AG04450 (cell line): ENCODE data around the gene OR52B2. TPM values are rescaled to one million over a fixed set of nuclear protein-coding genes. Genes with fewer than 3 reads are reported as not detected.
"Not testable (repeated sequence)": the region's sequence is repeated elsewhere in the genome, so short reads cannot be mapped to it uniquely, and the experiment has no call there.

ENCODE experiments used
- CTCF ChIA-PET: fragments of 300-600, 350-600 bp; formaldehyde crosslinking; extraction: SDS; loops from one replicate; lab custom pipeline; 2022; ENCODE audit warnings: antibody characterized with exemption, inconsistent platforms; lab: Charles Lee
- POLR2A ChIA-PET: fragments of 350-600 bp; formaldehyde crosslinking; extraction: SDS; loops from one replicate; lab custom pipeline; 2021; ENCODE audit warnings: antibody characterized with exemption, inconsistent platforms; lab: Yijun Ruan, JAX
- DNase-seq: peaks from one replicate; pipeline ENCODE4 v3.0.0-alpha.2; 2011; ENCODE audit warnings: low read depth, low spot score
- H3K27ac ChIP-seq: one replicate; pipeline ENCODE4 v1.5.1; 2012; ENCODE audit warnings: low read depth, low read length, control low read depth
- H3K27me3 ChIP-seq: one replicate; pipeline ENCODE4 v1.6.0; 2012; ENCODE audit warnings: low read length; ENCODE audit not compliant: control insufficient read depth, insufficient read depth
- H3K4me3 ChIP-seq: 2 replicates; pipeline ENCODE4 v1.5.1; 2011; ENCODE audit warnings: mild to moderate bottlenecking, low read depth, low read length, control low read depth
- H3K9me3 ChIP-seq: 2 replicates; pipeline ENCODE4 v1.5.1; 2012; ENCODE audit warnings: low read length; ENCODE audit not compliant: control insufficient read depth, insufficient read depth
- polyA plus RNA-seq: library from polyadenylated mRNA; depleted of rRNA; stranded (reverse); fragments of >200 nt; gene quantifications from 2 replicates; pipeline ENCODE4 v1.2.3, GENCODE V29; 2011
- TF ChIP-seq, protein P1 (sequence below): IDR thresholded peaks from 2 replicates; pipeline ENCODE4 v1.5.1; 2011; ENCODE audit warnings: low read depth, low read length, control low read depth, inconsistent platforms

Gene OR52B2
- polyA plus RNA-seq, 1 experiment, result not detected

DNA sequence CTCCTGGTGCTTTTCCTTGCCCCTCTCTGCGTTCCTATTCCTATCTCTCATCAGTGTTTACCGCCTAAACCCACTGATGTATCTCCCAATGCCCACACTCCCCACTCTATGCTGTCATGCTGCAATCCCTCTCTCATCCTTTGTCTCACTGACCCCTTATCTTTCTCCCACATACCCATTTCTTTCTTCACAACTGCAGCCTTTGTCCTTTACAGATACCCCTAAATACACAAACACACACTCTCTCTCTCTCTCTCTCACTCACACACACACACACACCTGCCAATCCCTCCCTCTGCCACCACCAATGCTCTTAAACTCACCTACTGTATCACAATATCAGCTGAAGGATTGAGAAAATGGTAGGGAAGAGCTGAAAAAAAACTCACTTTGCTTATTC is 5.3 kb upstream of the OR52B2 start:
- no peak for DNase-seq
- TF ChIP-seq, protein P1, sequence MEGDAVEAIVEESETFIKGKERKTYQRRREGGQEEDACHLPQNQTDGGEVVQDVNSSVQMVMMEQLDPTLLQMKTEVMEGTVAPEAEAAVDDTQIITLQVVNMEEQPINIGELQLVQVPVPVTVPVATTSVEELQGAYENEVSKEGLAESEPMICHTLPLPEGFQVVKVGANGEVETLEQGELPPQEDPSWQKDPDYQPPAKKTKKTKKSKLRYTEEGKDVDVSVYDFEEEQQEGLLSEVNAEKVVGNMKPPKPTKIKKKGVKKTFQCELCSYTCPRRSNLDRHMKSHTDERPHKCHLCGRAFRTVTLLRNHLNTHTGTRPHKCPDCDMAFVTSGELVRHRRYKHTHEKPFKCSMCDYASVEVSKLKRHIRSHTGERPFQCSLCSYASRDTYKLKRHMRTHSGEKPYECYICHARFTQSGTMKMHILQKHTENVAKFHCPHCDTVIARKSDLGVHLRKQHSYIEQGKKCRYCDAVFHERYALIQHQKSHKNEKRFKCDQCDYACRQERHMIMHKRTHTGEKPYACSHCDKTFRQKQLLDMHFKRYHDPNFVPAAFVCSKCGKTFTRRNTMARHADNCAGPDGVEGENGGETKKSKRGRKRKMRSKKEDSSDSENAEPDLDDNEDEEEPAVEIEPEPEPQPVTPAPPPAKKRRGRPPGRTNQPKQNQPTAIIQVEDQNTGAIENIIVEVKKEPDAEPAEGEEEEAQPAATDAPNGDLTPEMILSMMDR, result no peak
- no peaks in the 10 kb centered on the region for H3K9me3 ChIP-seq
- H3K27ac ChIP-seq, result no peak overlapping the region
- no peaks in the 10 kb centered on the region for H3K27me3 ChIP-seq
- no peak overlapping the region for H3K4me3 ChIP-seq
- CTCF ChIA-PET, result interaction anchor here (0.7 to 2.2 kb wide), 2 partner anchors 188 to 347 kb away, joined by 3 to 7 read pairs; no protein-coding TSS in a partner anchor
- POLR2A ChIA-PET, result no interaction called here

DNA sequence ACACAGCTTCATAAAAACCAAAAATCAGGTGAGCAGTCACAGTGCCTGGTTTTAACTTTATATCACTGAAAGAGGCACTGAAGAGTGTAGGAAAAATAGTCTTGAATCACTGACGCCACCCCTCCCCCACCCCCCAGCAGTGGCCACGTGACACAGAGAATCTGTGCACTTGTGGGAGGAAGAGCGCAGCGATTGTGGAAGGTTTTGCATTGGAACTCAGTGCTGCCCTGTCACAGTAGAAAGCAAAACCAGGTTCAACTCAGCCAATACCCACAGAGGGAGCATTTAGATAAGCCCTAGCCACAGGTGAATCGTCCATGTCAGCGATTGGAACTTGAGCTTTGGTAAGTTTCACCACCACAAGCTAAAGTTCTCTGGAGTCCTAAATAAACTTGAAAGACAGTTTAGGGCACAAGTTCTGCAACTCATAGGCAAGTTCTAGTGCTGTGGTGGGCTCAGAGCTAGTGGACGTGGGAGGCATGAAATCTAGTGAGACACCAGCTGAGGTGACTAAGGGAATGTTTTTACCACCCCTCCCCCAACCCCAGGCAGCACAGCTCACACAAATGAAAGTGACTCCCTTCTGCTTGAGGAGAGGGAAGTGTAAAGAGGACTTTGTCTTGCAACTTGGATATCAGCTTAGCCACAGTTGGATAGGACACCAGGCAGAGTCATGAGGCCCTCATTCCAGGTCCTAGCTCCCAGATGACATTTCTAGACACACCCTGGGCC is 13.3 kb downstream of the OR52B2 start:
- no peaks in the 10 kb centered on the region for H3K9me3 ChIP-seq
- POLR2A ChIA-PET, result no interaction called here
- TF ChIP-seq, protein P1, result no peak
- no peak overlapping the region for H3K4me3 ChIP-seq
- peak overlapping the region; percentile 11 for H3K27ac ChIP-seq
- CTCF ChIA-PET, result no interaction called here
- DNase-seq, result no peak
- no peaks in the 10 kb centered on the region for H3K27me3 ChIP-seq

DNA sequence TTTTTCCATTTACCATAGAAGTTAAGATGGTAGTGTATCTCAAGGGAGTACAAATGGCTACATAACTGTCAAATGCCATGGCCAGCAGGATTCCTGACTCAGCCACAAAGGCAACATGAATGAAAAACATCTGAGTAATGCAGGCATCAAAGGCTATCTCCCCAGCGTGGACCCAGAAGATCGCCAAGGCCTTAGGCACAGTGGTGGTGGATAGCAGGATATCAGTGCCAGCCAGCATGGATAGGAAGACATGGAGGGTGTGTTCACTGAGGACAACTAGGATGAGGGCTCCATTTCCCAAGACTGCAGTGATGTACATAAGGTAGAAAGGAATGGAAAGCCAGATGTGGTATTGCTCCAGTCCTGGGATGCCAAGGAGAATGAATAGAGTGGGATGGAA is 18.0 kb downstream of the OR52B2 start:
- no peak overlapping the region for H3K27ac ChIP-seq
- POLR2A ChIA-PET, result no interaction called here
- TF ChIP-seq, protein P1, result no peak
- H3K9me3 ChIP-seq, result no peaks in the 10 kb centered on the region
- no peak overlapping the region for H3K4me3 ChIP-seq
- CTCF ChIA-PET, result no interaction called here
- H3K27me3 ChIP-seq, result no peaks in the 10 kb centered on the region
- DNase-seq, result no peak

DNA sequence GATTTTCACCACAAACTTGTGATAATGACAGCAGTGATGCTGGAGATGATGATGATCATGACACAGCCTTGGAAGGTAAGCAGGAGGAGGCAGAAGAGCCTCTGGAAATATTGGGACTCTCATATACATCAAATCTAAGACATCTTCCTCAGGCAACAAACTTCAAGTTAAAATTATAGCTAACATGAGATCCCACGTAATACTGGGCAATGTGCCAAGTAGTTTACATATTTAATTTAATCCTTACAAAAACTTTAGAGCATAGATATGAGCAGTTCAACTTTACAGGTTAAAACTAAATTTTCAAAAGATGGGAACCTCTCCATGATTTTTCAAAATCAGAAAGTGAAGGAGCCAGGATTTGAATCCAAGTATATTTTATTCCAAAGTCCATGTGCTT is 19.0 kb downstream of the OR52B2 start:
- Histone ChIP-seq H3K27ac (no peak overlapping the region), H3K9me3 (no peaks in the 10 kb centered on the region), H3K27me3 (no peaks in the 10 kb centered on the region), H3K4me3 (no peak overlapping the region)
- ChIA-PET CTCF (no interaction called here), POLR2A (no interaction called here)
- TF ChIP-seq, protein P1, result no peak
- no peak for DNase-seq

DNA sequence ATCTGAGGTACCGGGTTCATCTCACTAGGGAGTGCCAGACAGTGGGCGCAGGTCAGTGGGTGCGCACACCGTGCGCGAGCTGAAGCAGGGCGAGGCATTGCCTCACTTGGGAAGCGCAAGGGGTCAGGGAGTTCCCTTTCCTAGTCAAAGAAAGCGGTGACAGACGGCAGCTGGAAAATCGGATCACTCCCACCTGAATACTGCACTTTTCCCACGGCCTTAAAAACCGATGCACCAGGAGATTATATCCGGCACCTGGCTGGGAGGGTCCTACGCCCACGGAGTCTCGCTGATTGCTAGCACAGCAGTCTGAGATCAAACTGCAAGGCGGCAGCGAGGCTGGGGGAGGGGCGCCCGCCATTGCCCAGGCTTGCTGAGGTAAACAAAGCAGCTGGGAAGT is 26.4 kb downstream of the OR52B2 start:
- H3K4me3 ChIP-seq, POLR2A ChIA-PET, H3K27me3 ChIP-seq, H3K9me3 ChIP-seq, CTCF ChIA-PET, DNase-seq, H3K27ac ChIP-seq: not testable (repeated sequence)
